GM12878 (cell line): ENCODE results near the gene MAD1L1. TPM values are rescaled to one million over a fixed set of nuclear protein-coding genes. Genes with fewer than 3 reads are reported as not detected.

Experiments used
- ATAC-seq: fragments of 200-7000 bp; cut with Tn5 transposase; 3 replicates; pipeline ENCODE4 v1.9.1; 2020; ENCODE audit warnings: mild to moderate bottlenecking, moderate library complexity
- BruUV-seq: library from RNA; stranded (reverse); fragments of 400-500 nt; replicated peaks from 2 replicates; lab custom pipeline; 2021; lab: Mats Ljungman, UMichigan
- CTCF ChIA-PET: fragments of 300-600 bp; sonication (Branson Sonifier 250); formaldehyde crosslinking; extraction: SDS; loops from one replicate; lab custom pipeline; 2021; ENCODE audit warnings: inconsistent platforms; lab: Yijun Ruan, JAX
- POLR2A ChIA-PET: fragments of 350-600 bp; formaldehyde crosslinking; extraction: SDS; loops from one replicate; lab custom pipeline; 2021; ENCODE audit warnings: inconsistent platforms; lab: Charles Lee
- RAD21 ChIA-PET: fragments of 300-600 bp; sonication (Branson Sonifier 250); formaldehyde crosslinking; loops from one replicate; lab custom pipeline; 2023; ENCODE audit warnings: antibody characterized with exemption; ENCODE audit not compliant: unreplicated experiment; lab: Charles Lee
- SMC1A ChIA-PET: fragments of 300-600 bp; sonication (Branson Sonifier 250); formaldehyde crosslinking; loops from one replicate; lab custom pipeline; 2023; ENCODE audit not compliant: unreplicated experiment, uncharacterized antibody; lab: Charles Lee
- DNase-seq: peaks from one replicate; pipeline ENCODE4 v3.0.0-alpha.2; 2011; ENCODE audit warnings: low read depth, low spot score
- FAIRE-seq: peaks from 3 replicates; lab custom pipeline; 2011; peaks lifted over from hg19 to GRCh38; lab: Jason Lieb, UNC
- H2AFZ ChIP-seq: 2 replicates; pipeline ENCODE4 v1.6.0; 2011; ENCODE audit warnings: low read depth, low read length, control low read depth; ENCODE audit not compliant: control insufficient read depth
- H3K27ac ChIP-seq: 2 replicates; pipeline ENCODE4 v1.5.1; 2011; ENCODE audit warnings: control low read depth; ENCODE audit not compliant: control insufficient read depth, insufficient read depth
- H3K27me3 ChIP-seq, 2 experiments: replicated peaks in 1 of 2; 2 replicates each; pipeline versions ENCODE4 v1.6.0 to v1.6.1; 2011; ENCODE audit warnings: low read length in 1 of 2; ENCODE audit not compliant: control insufficient read depth in 2 of 2, insufficient read depth in 2 of 2
- H3K36me3 ChIP-seq, 2 experiments: 2 replicates each; pipeline ENCODE4 v1.5.1; 2011; ENCODE audit warnings: low read length in 1 of 2; ENCODE audit not compliant: control insufficient read depth in 2 of 2, insufficient read depth in 2 of 2
- H3K4me1 ChIP-seq: 2 replicates; pipeline ENCODE4 v1.6.1; 2011; ENCODE audit warnings: mild to moderate bottlenecking, low read length, moderate library complexity, mixed read lengths; ENCODE audit not compliant: control insufficient read depth, insufficient read depth
- H3K4me2 ChIP-seq: 2 replicates; pipeline ENCODE4 v1.6.0; 2011; ENCODE audit warnings: control low read depth; ENCODE audit not compliant: control insufficient read depth, insufficient read depth
- H3K4me3 ChIP-seq: fragments of 200-600 bp; sonication (generic); 2 replicates; pipeline ENCODE4 v1.5.1; 2016
- H3K79me2 ChIP-seq: 2 replicates; pipeline ENCODE4 v1.6.0; 2011; ENCODE audit warnings: low read length; ENCODE audit not compliant: control insufficient read depth, insufficient read depth
- H3K9ac ChIP-seq: 2 replicates; pipeline ENCODE4 v1.8.0; 2011; ENCODE audit warnings: low read length, control low read depth, mixed read lengths; ENCODE audit not compliant: control insufficient read depth, insufficient read depth
- H3K9me3 ChIP-seq: replicated peaks from 3 replicates; pipeline ENCODE4 v1.5.1; 2011; ENCODE audit warnings: mild to moderate bottlenecking, low read length; ENCODE audit not compliant: control insufficient read depth, insufficient read depth
- H4K20me1 ChIP-seq: 2 replicates; pipeline ENCODE4 v1.6.0; 2011; ENCODE audit not compliant: control insufficient read depth, insufficient read depth
- BCL11A ChIP-seq: IDR thresholded peaks from 2 replicates; pipeline ENCODE4 v1.6.1; 2011; ENCODE audit warnings: low read depth, low read length
- BHLHE40 ChIP-seq, 2 experiments: fragments of 450-650 bp in 1 of 2; IDR thresholded peaks; 2 replicates each; pipeline ENCODE4 v1.6.1; 2011 to 2017; ENCODE audit warnings: low read depth in 2 of 2, borderline replicate concordance in 1 of 2, improper control_type of control experiment in 1 of 2, low read length in 1 of 2, mild to moderate bottlenecking in 1 of 2
- ESRRA ChIP-seq: IDR thresholded peaks from 2 replicates; pipeline ENCODE4 v1.6.1; 2012; ENCODE audit warnings: mild to moderate bottlenecking, low read length, improper control_type of control experiment
- IKZF1 ChIP-seq: fragments of 450-650 bp; conservative IDR thresholded peaks from 2 replicates; pipeline ENCODE4 v1.6.1; 2017; ENCODE audit warnings: antibody characterized with exemption, mild to moderate bottlenecking
- LARP7 ChIP-seq: fragments of 450-650 bp; IDR thresholded peaks from 2 replicates; pipeline ENCODE4 v1.6.1; 2017; ENCODE audit warnings: mild to moderate bottlenecking
- MTA2 ChIP-seq: fragments of 450-650 bp; IDR thresholded peaks from 2 replicates; pipeline ENCODE4 v1.6.1; 2016; ENCODE audit warnings: low read depth, mild to moderate bottlenecking, moderate library complexity
- NFXL1 ChIP-seq: fragments of 450-650 bp; IDR thresholded peaks from 2 replicates; pipeline ENCODE4 v1.6.1; 2017; ENCODE audit warnings: antibody characterized with exemption, mild to moderate bottlenecking, borderline replicate concordance
- NR2F1 ChIP-seq: fragments of 450-650 bp; conservative IDR thresholded peaks from 2 replicates; pipeline ENCODE4 v1.6.1; 2017; ENCODE audit warnings: mild to moderate bottlenecking
- PAX5 ChIP-seq: IDR thresholded peaks from 2 replicates; pipeline ENCODE4 v1.6.1; 2011; ENCODE audit warnings: low read depth, low read length, borderline replicate concordance
- RUNX3 ChIP-seq: IDR thresholded peaks from 2 replicates; pipeline ENCODE4 v1.6.1; 2012; ENCODE audit warnings: low read length, inconsistent platforms
- SMC3 ChIP-seq: IDR thresholded peaks from 2 replicates; pipeline ENCODE4 v1.6.1; 2011; ENCODE audit warnings: low read length, improper control_type of control experiment, borderline replicate concordance
- ZNF24 ChIP-seq: fragments of 450-650 bp; IDR thresholded peaks from 2 replicates; pipeline ENCODE4 v1.6.1; 2017; ENCODE audit warnings: antibody characterized with exemption, mild to moderate bottlenecking
- ZNF622 ChIP-seq: fragments of 450-650 bp; IDR thresholded peaks from 2 replicates; pipeline ENCODE4 v1.6.1; 2017; ENCODE audit warnings: mild to moderate bottlenecking, inconsistent platforms
- ZNF687 ChIP-seq: fragments of 450-650 bp; IDR thresholded peaks from 2 replicates; pipeline ENCODE4 v1.6.1; 2017; ENCODE audit warnings: mild to moderate bottlenecking, moderate library complexity
- WGBS: methylation state at CpG from one replicate; pipeline ENCODE4 v1.1.6; 2016; ENCODE audit warnings: low lambda C conversion rate; ENCODE audit not compliant: insufficient replicate concordance, insufficient coverage; ENCODE audit errors: missing lambda C conversion rate; 5-methylcytosine and 5-hydroxymethylcytosine counted together
- in situ Hi-C: fragments of 300-500 bp; cut with MboI; formaldehyde crosslinking; loops from 9 replicates; pipeline ENCODE4 v1.14.3; 2018; ENCODE audit warnings: mixed read lengths
- intact Hi-C: fragments of 100-400 bp; cut with micrococcal nuclease; formaldehyde crosslinking; loops from one replicate; pipeline ENCODE4 v1.14.2; 2022; ENCODE audit not compliant: unreplicated experiment
- polyA plus RNA-seq, 11 experiments: library from polyadenylated mRNA; depleted of rRNA in 4 of 11; unstranded in 6 of 11; stranded (reverse) in 5 of 11; fragments of >200 nt; fragmentation: Nextera tagmentation in 4 of 11; fragmentation: Illumina TruSeq in 1 of 11; extraction: Ambion mirVana in 4 of 11; extraction: Trizol in 1 of 11; gene quantifications; 1 replicate in 1 of 11; 2 replicates in 10 of 11; pipeline versions ENCODE4 v1.2.1 to v1.2.3, GENCODE V29; 2011 to 2016; ENCODE audit warnings: inconsistent platforms in 2 of 11, missing spikeins in 2 of 11, low read depth in 1 of 11
- total RNA-seq, 4 experiments: library from RNA; depleted of rRNA in 3 of 4; stranded (reverse); fragments of >200 nt in 3 of 4; fragmentation: Illumina TruSeq in 1 of 4; extraction: Trizol in 1 of 4; gene quantifications; 2 replicates each; pipeline versions ENCODE4 v1.2.1 to v1.2.3, GENCODE V29; 2013 to 2021

The MAD1L1 gene
- total and polyA plus RNA-seq, 10 of the 15 experiments (the other 5 are each of a cell fraction or from before 2014, with no cell fraction given): 2.2 to 76.8 (median 38.3) TPM

GRCh38 chr7:2100278-2101208 lies 132.2 kb downstream of the MAD1L1 start:
- Histone ChIP-seq H2AFZ (no peak overlapping the region), H3K9me3 (no peaks in the 10 kb centered on the region), H3K4me1 (peaks cover 21% of the 10 kb centered on the region), H3K27ac (peak overlapping the region; percentile 41; the same call in 1 of the 2 replicates), H3K79me2 (no peaks in the 10 kb centered on the region; the same call in 1 of the 2 replicates), H3K27me3 (no peaks in the 10 kb centered on the region), H3K36me3 (no peaks in the 10 kb centered on the region; a peak in 1 of 4 replicates), H3K4me3 (no peak overlapping the region), H3K9ac (peak overlapping the region; percentile 20; the same call in 1 of the 2 replicates), H3K4me2 (peak overlapping the region; percentile 41; the same call in 1 of the 2 replicates), H4K20me1 (no peaks in the 10 kb centered on the region)
- DNase-seq (peak; percentile 50), FAIRE-seq (peak; percentile 97), ATAC-seq (peak; percentile 92)
- in situ Hi-C loops: no loop called here
- RAD21 ChIA-PET: interaction anchor here (0.8 to 2.3 kb wide), 15 partner anchors 12 to 253 kb away, joined by 3 to 18 read pairs (median 5); partner anchors contain the start of genes MRM2 and NUDT1
- SMC1A ChIA-PET: interaction anchor here (0.7 to 2.3 kb wide), 18 partner anchors 10 to 276 kb away, joined by 3 to 23 read pairs (median 4); no protein-coding TSS in a partner anchor
- WGBS: 8% methylated on average over 31 of the region's 31 CpGs
- CTCF ChIA-PET: interaction anchor here (0.6 to 3.2 kb wide), 20 partner anchors 10 to 594 kb away, joined by 3 to 27 read pairs (median 3); no protein-coding TSS in a partner anchor
- POLR2A ChIA-PET: interaction anchor here (1.4 to 1.7 kb wide), 2 partner anchors 65 to 109 kb away, joined by 4 to 5 read pairs; no protein-coding TSS in a partner anchor
- no TSS peak for BruUV-seq
- intact Hi-C loops: loop anchor here (2.0 to 5.0 kb wide), 3 partner anchors 67 to 248 kb away; no protein-coding TSS in a partner anchor
- TF ChIP-seq PAX5 (peak; percentile 61; the same call in 1 of the 2 replicates), NFXL1 (no peak), ESRRA (0 out of 2 replicates have a peak, but pooled peaks have one; percentile 31), RUNX3 (peak; percentile 47; the same call in 1 of the 2 replicates), BCL11A (peak; percentile 59; the same call in 1 of the 2 replicates), IKZF1 (0 out of 2 replicates have a peak, but pooled peaks have one; percentile 7), ZNF24 (0 out of 2 replicates have a peak, but pooled peaks have one; percentile 7), NR2F1 (peak; percentile 82), MTA2 (peak; percentile 85), ZNF687 (peak; percentile 74), ZNF622 (no peak), BHLHE40 (IDR thresholded peaks at IDR 0.05; ENCODE audit: borderline replicate concordance in 1 of 2, low read depth in 2 of 2, low read length in 1 of 2) (peak; percentile 92 to 94), LARP7 (peak; percentile 29; the same call in 1 of the 2 replicates), SMC3 (peak; percentile 54; the same call in 1 of the 2 replicates)
